ENCODE data around the gene PRELID1.
A peak's percentile ranks its signal among the peaks of the same experiment; 100 is the strongest.
"Not testable (repeated sequence)": the region's sequence is repeated elsewhere in the genome, so short reads cannot be mapped to it uniquely, and the experiment has no call there.

The PRELID1 gene

GRCh38 chr5:177304392-177305119, 957 bp downstream of the PRELID1 start:
- no peak for DNase-seq (ENCODE audit: low spot score)
- Histone ChIP-seq H3K4me1 (ENCODE audit: control insufficient read depth in 2 of 2, insufficient read depth in 1 of 2, low read depth in 1 of 2, low read length in 2 of 2) (peaks cover 9 to 14% of the 10 kb centered on the region in 2 donors), H2BK120ac (ENCODE audit: low read depth, low read length) (no peak overlapping the region), H2AK5ac (ENCODE audit: low read depth, low read length) (peak overlapping the region; percentile 94), H3K9me3 (replicated peaks in 1 of 2; ENCODE audit: control insufficient read depth in 2 of 2, insufficient read depth in 1 of 2, low read depth in 1 of 2, low read length in 2 of 2) (no peaks in the 10 kb centered on the region), H4K8ac (ENCODE audit: low read depth, low read length) (no peak overlapping the region), H3K27me3 (ENCODE audit: control insufficient read depth in 3 of 3, insufficient read depth in 3 of 3, low read depth in 1 of 3, low read length in 3 of 3) (peaks cover 0 to 6% (median 0%) of the 10 kb centered on the region in 3 experiments), H2BK12ac (ENCODE audit: low read length) (no peak overlapping the region), H2BK5ac (ENCODE audit: low read length) (no peak overlapping the region), H2BK15ac (ENCODE audit: low read length) (no peak overlapping the region), H2AFZ (ENCODE audit: low read length) (no peak overlapping the region), H3K23ac (ENCODE audit: low read depth, low read length, poor library complexity) (no peak overlapping the region), H3K18ac (ENCODE audit: low read length) (no peak overlapping the region), H3K4me3 (ENCODE audit: low read length in 2 of 2) (peak overlapping the region; percentile 77 to 100), H3K4ac (ENCODE audit: low read length) (no peak overlapping the region), H3K14ac (ENCODE audit: low read length) (no peak overlapping the region), H3K27ac (replicated peaks; ENCODE audit: low read length) (no peak overlapping the region), H3K4me2 (ENCODE audit: insufficient read depth, low read length, poor library complexity, severe bottlenecking) (peak overlapping the region; percentile 87), H3K9ac (ENCODE audit: low read depth, low read length, poor library complexity) (peak overlapping the region; percentile 85), H3K79me1 (ENCODE audit: low read depth, low read length) (peaks cover 10% of the 10 kb centered on the region), H3K36me3 (replicated peaks in 1 of 2; ENCODE audit: control insufficient read depth in 2 of 2, insufficient read depth in 2 of 2, low read length in 2 of 2) (peaks cover 25 to 71% of the 10 kb centered on the region in 2 donors), H4K91ac (ENCODE audit: low read depth, low read length, poor library complexity) (no peak overlapping the region)
- no CpG with 5 or more reads among the region's 19 CpGs for WGBS, 2 donors (ENCODE audit: extremely low coverage in 2 of 2, insufficient read length in 2 of 2, insufficient replicate concordance in 1 of 2)

GRCh38 chr5:177306103-177306640, 2.6 kb downstream of the PRELID1 start:
- not testable (repeated sequence) for H3K18ac ChIP-seq (ENCODE audit: low read length); H3K9me3 ChIP-seq (replicated peaks in 1 of 2; ENCODE audit: control insufficient read depth in 2 of 2, insufficient read depth in 1 of 2, low read depth in 1 of 2, low read length in 2 of 2); H3K9ac ChIP-seq (ENCODE audit: low read depth, low read length, poor library complexity); H3K4ac ChIP-seq (ENCODE audit: low read length); H2AFZ ChIP-seq (ENCODE audit: low read length); H2BK15ac ChIP-seq (ENCODE audit: low read length); H3K27me3 ChIP-seq (ENCODE audit: control insufficient read depth in 3 of 3, insufficient read depth in 3 of 3, low read depth in 1 of 3, low read length in 3 of 3); H3K23ac ChIP-seq (ENCODE audit: low read depth, low read length, poor library complexity); DNase-seq (ENCODE audit: low spot score); H3K4me2 ChIP-seq (ENCODE audit: insufficient read depth, low read length, poor library complexity, severe bottlenecking); H2BK120ac ChIP-seq (ENCODE audit: low read depth, low read length); H4K8ac ChIP-seq (ENCODE audit: low read depth, low read length); H2BK5ac ChIP-seq (ENCODE audit: low read length); H2AK5ac ChIP-seq (ENCODE audit: low read depth, low read length); H3K4me3 ChIP-seq (ENCODE audit: low read length in 2 of 2); H2BK12ac ChIP-seq (ENCODE audit: low read length); H3K27ac ChIP-seq (replicated peaks; ENCODE audit: low read length); H4K91ac ChIP-seq (ENCODE audit: low read depth, low read length, poor library complexity); H3K14ac ChIP-seq (ENCODE audit: low read length)
- WGBS, 2 donors (ENCODE audit: extremely low coverage in 2 of 2, insufficient read length in 2 of 2, insufficient replicate concordance in 1 of 2): no CpG with 5 or more reads among the region's 11 CpGs
- Histone ChIP-seq H3K36me3 (replicated peaks in 1 of 2; ENCODE audit: control insufficient read depth in 2 of 2, insufficient read depth in 2 of 2, low read length in 2 of 2) (peaks cover 25 to 68% of the 10 kb centered on the region in 2 donors), H3K4me1 (ENCODE audit: control insufficient read depth in 2 of 2, insufficient read depth in 1 of 2, low read depth in 1 of 2, low read length in 2 of 2) (peaks cover 15 to 24% of the 10 kb centered on the region in 2 donors), H3K79me1 (ENCODE audit: low read depth, low read length) (peaks cover 14% of the 10 kb centered on the region)

GRCh38 chr5:177306674-177307543, 3.3 kb downstream of the PRELID1 start:
- Histone ChIP-seq H3K4ac (ENCODE audit: low read length) (no peak overlapping the region), H3K36me3 (replicated peaks in 1 of 2; ENCODE audit: control insufficient read depth in 2 of 2, insufficient read depth in 2 of 2, low read length in 2 of 2) (peaks cover 19 to 61% of the 10 kb centered on the region in 2 donors), H3K4me1 (ENCODE audit: control insufficient read depth in 2 of 2, insufficient read depth in 1 of 2, low read depth in 1 of 2, low read length in 2 of 2) (peaks cover 15 to 24% of the 10 kb centered on the region in 2 donors), H2AK5ac (ENCODE audit: low read depth, low read length) (no peak overlapping the region), H2BK120ac (ENCODE audit: low read depth, low read length) (no peak overlapping the region), H3K9ac (ENCODE audit: low read depth, low read length, poor library complexity) (no peak overlapping the region), H3K4me2 (ENCODE audit: insufficient read depth, low read length, poor library complexity, severe bottlenecking) (no peak overlapping the region), H3K18ac (ENCODE audit: low read length) (no peak overlapping the region), H2BK15ac (ENCODE audit: low read length) (no peak overlapping the region), H3K4me3 (ENCODE audit: low read length in 2 of 2) (no peak overlapping the region), H3K23ac (ENCODE audit: low read depth, low read length, poor library complexity) (peak overlapping the region; percentile 56), H4K8ac (ENCODE audit: low read depth, low read length) (no peak overlapping the region), H3K9me3 (replicated peaks in 1 of 2; ENCODE audit: control insufficient read depth in 2 of 2, insufficient read depth in 1 of 2, low read depth in 1 of 2, low read length in 2 of 2) (no peaks in the 10 kb centered on the region), H3K27me3 (ENCODE audit: control insufficient read depth in 3 of 3, insufficient read depth in 3 of 3, low read depth in 1 of 3, low read length in 3 of 3) (peaks cover 0 to 8% (median 0%) of the 10 kb centered on the region in 3 experiments), H4K91ac (ENCODE audit: low read depth, low read length, poor library complexity) (no peak overlapping the region), H3K27ac (replicated peaks; ENCODE audit: low read length) (no peak overlapping the region), H2BK12ac (ENCODE audit: low read length) (no peak overlapping the region), H3K14ac (ENCODE audit: low read length) (no peak overlapping the region), H2BK5ac (ENCODE audit: low read length) (no peak overlapping the region), H2AFZ (ENCODE audit: low read length) (no peak overlapping the region), H3K79me1 (ENCODE audit: low read depth, low read length) (peaks cover 14% of the 10 kb centered on the region)
- DNase-seq (ENCODE audit: low spot score): no peak
- no CpG with 5 or more reads among the region's 15 CpGs for WGBS, 2 donors (ENCODE audit: extremely low coverage in 2 of 2, insufficient read length in 2 of 2, insufficient replicate concordance in 1 of 2)

Data from neuronal stem cell (in vitro differentiated cells).